Ishikawa (cell line): Measurements from ENCODE around the gene INPP5J.

Experiments
- CREB1 ChIP-seq: IDR thresholded peaks from 2 replicates; pipeline ENCODE4 v1.6.1; 2012; ENCODE audit warnings: low read depth
- EP300 ChIP-seq: IDR thresholded peaks from 2 replicates; pipeline ENCODE4 v1.6.1; 2012; ENCODE audit warnings: borderline replicate concordance
- NFIC ChIP-seq: IDR thresholded peaks from 2 replicates; pipeline ENCODE4 v1.6.1; 2012
- REST ChIP-seq: IDR thresholded peaks from 2 replicates; pipeline ENCODE4 v1.6.1; 2012; ENCODE audit warnings: low read depth, mild to moderate bottlenecking
- TAF1 ChIP-seq: IDR thresholded peaks from 2 replicates; pipeline ENCODE4 v1.6.1; 2012; ENCODE audit warnings: low read depth, mild to moderate bottlenecking
- TEAD4 ChIP-seq: IDR thresholded peaks from 2 replicates; pipeline ENCODE4 v1.6.1; 2012
- YY1 ChIP-seq: IDR thresholded peaks from 2 replicates; pipeline ENCODE4 v1.6.1; 2012; ENCODE audit warnings: low read depth

GRCh38 chr22:31161386-31161785 lies 38.6 kb downstream of the INPP5J start:
- TF ChIP-seq EP300 = no peak
- no peak for TF ChIP-seq YY1
- TF ChIP-seq TAF1 = no peak
- no peak for TF ChIP-seq TEAD4
- TF ChIP-seq NFIC = no peak
- TF ChIP-seq REST = no peak
- TF ChIP-seq CREB1 = no peak
